Peyer's patch (tissue), 4 donors: Measurements from ENCODE around the gene MCF2L.

Experiments used
- CTCF ChIP-seq, 6 experiments: fragments of 450-650 bp in 4 of 6; fragments of 200-600 bp in 2 of 6; sonication (generic) in 1 of 6; IDR thresholded peaks; one replicate each; pipeline ENCODE4 v1.5.1; 2017 to 2019; ENCODE audit warnings: antibody characterized with exemption in 6 of 6, mild to moderate bottlenecking in 3 of 6, moderate library complexity in 1 of 6
- POLR2A ChIP-seq, 2 donors: fragments of 450-650 bp; IDR thresholded peaks; one replicate each; pipeline ENCODE4 v1.5.1; 2017; ENCODE audit warnings: antibody characterized with exemption in 2 of 2, mild to moderate bottlenecking in 2 of 2, moderate library complexity in 2 of 2

DNA sequence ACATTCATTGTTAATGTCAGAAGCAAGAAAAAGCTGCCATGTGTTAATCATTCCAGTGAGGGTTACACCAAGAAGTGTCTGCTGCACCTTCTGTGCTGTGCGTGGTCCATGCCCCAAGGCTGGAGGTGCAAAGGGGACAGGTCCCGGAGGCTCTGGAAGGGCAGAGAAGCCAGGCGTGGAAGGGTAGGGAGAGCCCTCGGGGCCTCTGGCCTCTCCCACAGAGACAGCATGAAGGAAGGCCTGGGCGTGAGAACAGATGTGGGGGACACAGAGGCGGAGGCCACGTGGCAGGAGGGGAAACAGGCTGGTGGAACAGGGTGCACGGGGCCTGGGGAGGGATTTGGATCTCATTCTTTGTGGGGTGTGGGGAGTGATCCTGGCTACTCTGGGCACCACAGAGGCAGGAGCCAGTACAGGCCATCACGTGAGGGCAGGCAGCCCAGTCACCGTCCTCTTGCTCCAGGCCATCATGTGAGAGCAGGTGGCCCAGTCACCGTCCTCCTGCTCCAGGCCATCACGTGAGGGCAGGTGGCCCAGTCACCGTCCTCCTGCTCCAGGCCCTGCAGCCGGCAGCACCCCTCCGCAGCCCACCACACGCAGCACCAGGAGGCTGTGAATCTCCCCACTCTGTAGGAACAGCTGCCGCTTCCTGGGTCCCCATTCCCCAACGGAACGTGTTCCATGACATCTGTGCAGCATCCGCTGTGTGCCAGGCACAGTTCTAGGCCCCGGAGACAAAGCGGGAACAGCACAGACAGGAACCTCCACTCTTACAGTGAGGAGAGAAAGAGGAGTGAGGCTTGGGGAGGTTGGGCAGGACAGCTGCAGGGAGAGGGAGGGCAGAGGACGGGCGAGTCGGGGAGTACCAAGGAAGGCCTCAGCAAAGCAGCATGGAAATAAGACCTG lies 126.4 kb downstream of the MCF2L start:
- TF ChIP-seq POLR2A (IDR thresholded peaks at IDR 0.05) (no peak), CTCF (IDR thresholded peaks at IDR 0.05) (no peak)
